ENCODE results near the gene DNTT. TPM values are rescaled to one million over a fixed set of nuclear protein-coding genes. Genes with fewer than 3 reads are reported as not detected.

DNTT gene
- total RNA-seq, 2 experiments from 2014 or later, result 0.16 to 0.32 TPM

DNA sequence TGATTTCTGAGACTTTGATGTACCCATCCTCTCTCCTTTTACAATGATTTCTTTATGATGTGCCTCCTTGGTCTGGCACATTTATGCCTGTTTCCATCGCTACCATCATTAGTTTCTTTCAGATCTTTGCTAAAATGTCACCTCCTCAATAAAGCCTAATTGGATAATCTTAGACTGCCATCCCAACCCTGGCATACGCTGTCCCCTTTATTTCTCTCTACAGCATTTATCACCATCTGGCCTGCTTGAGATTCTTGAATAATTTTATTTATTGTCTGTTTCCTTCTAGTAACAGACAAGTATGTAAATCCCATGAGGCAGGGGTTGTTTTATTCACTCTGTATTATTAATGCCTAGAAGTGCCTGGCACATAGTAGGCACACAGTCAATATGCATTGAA lies 6.7 kb upstream of the DNTT start:
- intact Hi-C loops (cut with micrococcal nuclease; ENCODE audit: unreplicated experiment), result no loop called here
- Histone ChIP-seq H3K9me2 (ENCODE audit: insufficient read depth, low read length) (no peaks in the 10 kb centered on the region), H3K27ac (ENCODE audit: low read depth, low read length, poor library complexity, severe bottlenecking) (no peak overlapping the region), H3K36me3 (ENCODE audit: insufficient read depth, low read length) (no peaks in the 10 kb centered on the region), H3K9me3 (ENCODE audit: low read length) (no peaks in the 10 kb centered on the region), H4K20me1 (ENCODE audit: insufficient read depth, low read length) (no peaks in the 10 kb centered on the region), H2AFZ (ENCODE audit: low read length) (peak overlapping the region; percentile 97; the same call in 1 of the 2 replicates), H3K4me2 (ENCODE audit: low read length) (no peak overlapping the region), H3K4me1 (ENCODE audit: insufficient read depth, low read length, poor library complexity, severe bottlenecking) (peaks cover 84% of the 10 kb centered on the region), H3K79me2 (ENCODE audit: insufficient read depth, low read depth, low read length) (no peaks in the 10 kb centered on the region), H3K4me3 (ENCODE audit: low read depth, low read length, poor library complexity, severe bottlenecking) (no peak overlapping the region)
- BruUV-seq (replicated peaks), result no TSS peak
- CTCF ChIA-PET (ENCODE audit: unreplicated experiment), result interaction anchor here (1.1 kb wide), 1 partner anchor 68 kb away, joined by 3 read pairs; no protein-coding TSS in a partner anchor
- POLR2A ChIA-PET, result interaction anchor here (1.2 to 7.8 kb wide), 2 partner anchors 24 to 68 kb away, joined by 3 to 153 read pairs; partner anchors contain the start of gene BLNK
- TF ChIP-seq EZH2phosphoT487 (IDR thresholded peaks at IDR 0.05; ENCODE audit: borderline replicate concordance, low read depth, low read length), result no peak
- TF ChIP-seq, protein P1, sequence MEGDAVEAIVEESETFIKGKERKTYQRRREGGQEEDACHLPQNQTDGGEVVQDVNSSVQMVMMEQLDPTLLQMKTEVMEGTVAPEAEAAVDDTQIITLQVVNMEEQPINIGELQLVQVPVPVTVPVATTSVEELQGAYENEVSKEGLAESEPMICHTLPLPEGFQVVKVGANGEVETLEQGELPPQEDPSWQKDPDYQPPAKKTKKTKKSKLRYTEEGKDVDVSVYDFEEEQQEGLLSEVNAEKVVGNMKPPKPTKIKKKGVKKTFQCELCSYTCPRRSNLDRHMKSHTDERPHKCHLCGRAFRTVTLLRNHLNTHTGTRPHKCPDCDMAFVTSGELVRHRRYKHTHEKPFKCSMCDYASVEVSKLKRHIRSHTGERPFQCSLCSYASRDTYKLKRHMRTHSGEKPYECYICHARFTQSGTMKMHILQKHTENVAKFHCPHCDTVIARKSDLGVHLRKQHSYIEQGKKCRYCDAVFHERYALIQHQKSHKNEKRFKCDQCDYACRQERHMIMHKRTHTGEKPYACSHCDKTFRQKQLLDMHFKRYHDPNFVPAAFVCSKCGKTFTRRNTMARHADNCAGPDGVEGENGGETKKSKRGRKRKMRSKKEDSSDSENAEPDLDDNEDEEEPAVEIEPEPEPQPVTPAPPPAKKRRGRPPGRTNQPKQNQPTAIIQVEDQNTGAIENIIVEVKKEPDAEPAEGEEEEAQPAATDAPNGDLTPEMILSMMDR (conservative IDR thresholded peaks at IDR 0.05; ENCODE audit: low read length), result no peak
- DNase-seq (ENCODE audit: low spot score), result no peak

DNA sequence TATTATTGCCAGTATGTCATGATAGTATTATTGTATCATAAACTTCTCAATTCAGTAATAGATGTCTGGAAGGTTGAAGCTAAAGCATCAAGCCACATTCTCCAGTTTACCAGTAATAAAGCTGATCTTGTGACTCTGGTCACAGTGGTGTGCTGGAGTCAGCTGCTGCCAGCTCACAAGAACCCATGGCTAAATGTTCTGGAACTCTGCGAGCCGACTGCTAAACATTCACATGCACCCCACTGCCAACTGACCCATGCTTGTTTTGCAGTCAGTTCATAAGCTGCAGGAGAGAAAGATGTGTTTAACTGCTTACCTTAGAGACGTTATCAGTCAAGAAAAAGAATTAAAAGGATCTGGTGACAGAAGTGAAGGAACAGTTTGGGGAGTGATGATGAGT lies 5.9 kb upstream of the DNTT start:
- POLR2A ChIA-PET, result interaction anchor here (1.1 to 2.5 kb wide), 5 partner anchors 11 to 168 kb away, joined by 3 to 14 read pairs (median 4); partner anchors contain the start of genes BLNK and ZNF518A
- H3K27ac ChIP-seq (ENCODE audit: low read depth, low read length, poor library complexity, severe bottlenecking), result peak overlapping the region; percentile 68
- H3K4me1 ChIP-seq (ENCODE audit: insufficient read depth, low read length, poor library complexity, severe bottlenecking), result peaks cover 75% of the 10 kb centered on the region

More for the DNA sequence above, 5.9 kb upstream of the DNTT start:
- Histone ChIP-seq H2AFZ (ENCODE audit: low read length) (peak overlapping the region; percentile 97; the same call in 1 of the 2 replicates), H3K36me3 (ENCODE audit: insufficient read depth, low read length) (no peaks in the 10 kb centered on the region), H3K4me2 (ENCODE audit: low read length) (0 out of 2 replicates have a peak overlapping the region, but pooled peaks have one; percentile 0), H3K9me2 (ENCODE audit: insufficient read depth, low read length) (no peaks in the 10 kb centered on the region), H3K9me3 (ENCODE audit: low read length) (no peaks in the 10 kb centered on the region), H3K79me2 (ENCODE audit: insufficient read depth, low read depth, low read length) (no peaks in the 10 kb centered on the region), H3K4me3 (ENCODE audit: low read depth, low read length, poor library complexity, severe bottlenecking) (no peak overlapping the region), H4K20me1 (ENCODE audit: insufficient read depth, low read length) (no peaks in the 10 kb centered on the region)
- DNase-seq (ENCODE audit: low spot score), result no peak
- intact Hi-C loops (cut with micrococcal nuclease; ENCODE audit: unreplicated experiment), result no loop called here
- BruUV-seq (replicated peaks), result no TSS peak
- no peak for TF ChIP-seq EZH2phosphoT487 (IDR thresholded peaks at IDR 0.05; ENCODE audit: borderline replicate concordance, low read depth, low read length)
- TF ChIP-seq, protein P1 (conservative IDR thresholded peaks at IDR 0.05; ENCODE audit: low read length), result no peak
- CTCF ChIA-PET (ENCODE audit: unreplicated experiment), result interaction anchor here (1.1 kb wide), 1 partner anchor 69 kb away, joined by 3 read pairs; no protein-coding TSS in a partner anchor

Measured in OCI-LY7 (cell line).